Epithelial cell of proximal tubule (primary cell): ENCODE measurements around the gene SNX30. TPM values are rescaled to one million over a fixed set of nuclear protein-coding genes. Genes with fewer than 3 reads are reported as not detected.

Experiments
- DNase-seq: peaks from one replicate; pipeline ENCODE4 v3.0.0-alpha.2; 2011; ENCODE audit warnings: low read depth
- H3K4me3 ChIP-seq: 2 replicates; pipeline ENCODE4 v1.5.1; 2011; ENCODE audit warnings: low read depth, mild to moderate bottlenecking, low read length
- CTCF ChIP-seq: conservative IDR thresholded peaks from 2 replicates; pipeline ENCODE4 v1.5.1; 2012; ENCODE audit warnings: low read depth, mild to moderate bottlenecking, low read length
- total RNA-seq: library from RNA; depleted of rRNA; stranded (reverse); fragments of >200 nt; gene quantifications from 2 replicates; pipeline ENCODE4 v1.2.3, GENCODE V29; 2015

SNX30 gene
- total RNA-seq, 1 donor from 2014 or later: 6.9 TPM

GRCh38 chr9:112731971-112732370, 18.6 kb upstream of the SNX30 start:
- H3K4me3 ChIP-seq: peak overlapping the region; percentile 28
- TF ChIP-seq CTCF: no peak
- DNase-seq: peak; percentile 88

GRCh38 chr9:112734892-112735291, 15.7 kb upstream of the SNX30 start:
- DNase-seq: no peak
- no peak for TF ChIP-seq CTCF
- H3K4me3 ChIP-seq: no peak overlapping the region

- H3K4me3 ChIP-seq: no peak overlapping the region
- DNase-seq: no peak
- TF ChIP-seq CTCF: peak; percentile 53
These were observed 7.2 kb upstream of the SNX30 start for GRCh38 chr9:112743216-112743836.

- TF ChIP-seq CTCF: no peak
- H3K4me3 ChIP-seq: no peak overlapping the region
- DNase-seq: no peak
These were observed 6.4 kb upstream of the SNX30 start for GRCh38 chr9:112744177-112744576.

- H3K4me3 ChIP-seq: no peak overlapping the region
- DNase-seq: no peak
- no peak for TF ChIP-seq CTCF
These were observed 3.5 kb upstream of the SNX30 start for GRCh38 chr9:112747094-112747493.

- peak overlapping the region; percentile 81 for H3K4me3 ChIP-seq
- DNase-seq: no peak
- no peak for TF ChIP-seq CTCF
These were observed 150 bp downstream of the SNX30 start for GRCh38 chr9:112750764-112751055.

GRCh38 chr9:112751056-112751795, 666 bp downstream of the SNX30 start:
- no peak for TF ChIP-seq CTCF
- no peak for DNase-seq
- H3K4me3 ChIP-seq: peak overlapping the region; percentile 81
